Measurements from ENCODE around the gene ITGBL1.
A peak's percentile ranks its signal among the peaks of the same experiment; 100 is the strongest.

ITGBL1 gene

GRCh38 chr13:101755228-101755887 is 302.9 kb downstream of the ITGBL1 start:
- DNase-seq (ENCODE audit: low spot score) = no peak

- DNase-seq (ENCODE audit: low spot score) = peak; percentile 46
Measured at GRCh38 chr13:101757446-101758039, 305.1 kb downstream of the ITGBL1 start.

- no peak for DNase-seq (ENCODE audit: low spot score)
Measured at GRCh38 chr13:101763191-101763590, 310.7 kb downstream of the ITGBL1 start.

Measured in globus pallidus (tissue), 1 donor.